GM19395 (cell line): ENCODE data around the gene PAX5.

ENCODE experiments used
- ATAC-seq: cut with Tn5 transposase; IDR thresholded peaks from one replicate; pipeline ENCODE4 v1.9.1; 2021; ENCODE audit warnings: mild to moderate bottlenecking, moderate library complexity; ENCODE audit not compliant: unreplicated experiment

The PAX5 gene

GRCh38 chr9:37037503-37038301, 3.6 kb upstream of the PAX5 start:
- no peak for ATAC-seq

- no peak for ATAC-seq
These were observed 2.9 kb upstream of the PAX5 start for GRCh38 chr9:37036776-37037502.

- ATAC-seq, result no peak
These were observed 2.3 kb upstream of the PAX5 start for GRCh38 chr9:37036371-37036775.

- no peak for ATAC-seq
These were observed 1.7 kb upstream of the PAX5 start for GRCh38 chr9:37035648-37036370.

- peak; percentile 0 for ATAC-seq
These were observed 1.0 kb upstream of the PAX5 start for GRCh38 chr9:37034938-37035647.

- peak; percentile 28 for ATAC-seq
These were observed 353 bp upstream of the PAX5 start for GRCh38 chr9:37034305-37034937.

GRCh38 chr9:37033141-37033540, 927 bp downstream of the PAX5 start:
- ATAC-seq, result no peak

GRCh38 chr9:37032713-37033112, 1.4 kb downstream of the PAX5 start:
- ATAC-seq, result no peak

- ATAC-seq, result no peak
These were observed 2.2 kb downstream of the PAX5 start for GRCh38 chr9:37031902-37032301.

GRCh38 chr9:37031081-37031480, 3.0 kb downstream of the PAX5 start:
- ATAC-seq, result no peak

- ATAC-seq, result peak; percentile 24
These were observed 3.5 kb downstream of the PAX5 start for GRCh38 chr9:37030611-37030939.

GRCh38 chr9:37029776-37030610, 4.1 kb downstream of the PAX5 start:
- peak; percentile 4 for ATAC-seq

- no peak for ATAC-seq
These were observed 4.7 kb downstream of the PAX5 start for GRCh38 chr9:37029304-37029775.

GRCh38 chr9:37028420-37029031, 5.5 kb downstream of the PAX5 start:
- no peak for ATAC-seq

GRCh38 chr9:37027582-37028419, 6.3 kb downstream of the PAX5 start:
- ATAC-seq, result peak; percentile 65

GRCh38 chr9:37026931-37027581, 7.0 kb downstream of the PAX5 start:
- peak; percentile 2 for ATAC-seq

- no peak for ATAC-seq
These were observed 7.7 kb downstream of the PAX5 start for GRCh38 chr9:37026113-37026930.
